H9 (cell line): ENCODE measurements around the gene CST9L. TPM values are rescaled to one million over a fixed set of nuclear protein-coding genes. Genes with fewer than 3 reads are reported as not detected.

Experiments used
- DNase-seq: peaks from one replicate; pipeline ENCODE4 v3.0.0-alpha.2; 2017
- H2AFZ ChIP-seq: one replicate; pipeline ENCODE4 v1.6.1; 2013; ENCODE audit warnings: mild to moderate bottlenecking, low read length, control low read depth, moderate library complexity
- H2AK5ac ChIP-seq: 2 replicates; pipeline ENCODE4 v1.6.1; 2013; ENCODE audit warnings: low read length, control low read depth, mixed read lengths; ENCODE audit not compliant: insufficient read length
- H2BK120ac ChIP-seq: one replicate; pipeline ENCODE4 v1.6.1; 2013; ENCODE audit warnings: low read depth, mild to moderate bottlenecking, low read length, control low read depth, inconsistent platforms; ENCODE audit not compliant: poor library complexity, severe bottlenecking
- H2BK12ac ChIP-seq: 2 replicates; pipeline ENCODE4 v1.6.1; 2013; ENCODE audit warnings: low read length, control low read depth, mixed read lengths, low read depth; ENCODE audit not compliant: insufficient read length
- H2BK15ac ChIP-seq: 2 replicates; pipeline ENCODE4 v1.6.1; 2013; ENCODE audit warnings: low read depth, low read length, control low read depth
- H2BK20ac ChIP-seq: one replicate; pipeline ENCODE4 v1.6.1; 2013; ENCODE audit warnings: low read depth, mild to moderate bottlenecking, low read length, control low read depth, inconsistent platforms; ENCODE audit not compliant: poor library complexity, severe bottlenecking
- H2BK5ac ChIP-seq: 2 replicates; pipeline ENCODE4 v1.6.1; 2013; ENCODE audit warnings: low read length, control low read depth, mixed read lengths; ENCODE audit not compliant: insufficient read length
- H3K14ac ChIP-seq: 2 replicates; pipeline ENCODE4 v1.6.1; 2013; ENCODE audit warnings: low read length, control low read depth; ENCODE audit not compliant: insufficient read depth
- H3K18ac ChIP-seq: 2 replicates; pipeline ENCODE4 v1.6.1; 2013; ENCODE audit warnings: low read depth, mild to moderate bottlenecking, mixed read lengths, low read length, control low read depth; ENCODE audit not compliant: insufficient read length
- H3K23ac ChIP-seq: 2 replicates; pipeline ENCODE4 v1.6.1; 2013; ENCODE audit warnings: low read length, control low read depth, mixed read lengths, low read depth; ENCODE audit not compliant: insufficient read length
- H3K23me2 ChIP-seq: 2 replicates; pipeline ENCODE4 v1.6.1; 2013; ENCODE audit warnings: low read depth, mild to moderate bottlenecking, mixed read lengths, low read length, control low read depth; ENCODE audit not compliant: insufficient read length, poor library complexity, severe bottlenecking
- H3K27ac ChIP-seq: 2 replicates; pipeline ENCODE4 v1.5.1; 2013; ENCODE audit warnings: low read length, control low read depth, mixed read lengths, low read depth; ENCODE audit not compliant: insufficient read length
- H3K27me3 ChIP-seq: 2 replicates; pipeline ENCODE4 v1.6.1; 2013; ENCODE audit warnings: low read length, control low read depth, inconsistent platforms; ENCODE audit not compliant: insufficient read depth
- H3K4ac ChIP-seq: 2 replicates; pipeline ENCODE4 v1.6.1; 2013; ENCODE audit warnings: low read depth, mild to moderate bottlenecking, control low read depth, inconsistent platforms, low read length, moderate library complexity
- H3K4me1 ChIP-seq: 2 replicates; pipeline ENCODE4 v1.6.1; 2013; ENCODE audit warnings: low read length, control low read depth, inconsistent platforms; ENCODE audit not compliant: insufficient read depth
- H3K4me2 ChIP-seq: 2 replicates; pipeline ENCODE4 v1.6.1; 2013; ENCODE audit warnings: low read length, control low read depth, mixed read lengths; ENCODE audit not compliant: insufficient read length, insufficient read depth
- H3K56ac ChIP-seq: 2 replicates; pipeline ENCODE4 v1.6.1; 2013; ENCODE audit warnings: low read depth, mild to moderate bottlenecking, mixed read lengths, low read length, control low read depth; ENCODE audit not compliant: insufficient read length
- H3K79me1 ChIP-seq: 2 replicates; pipeline ENCODE4 v1.6.1; 2013; ENCODE audit warnings: low read depth, mild to moderate bottlenecking, moderate library complexity, low read length, control low read depth, inconsistent platforms; ENCODE audit not compliant: insufficient read depth, poor library complexity, severe bottlenecking
- H3K79me2 ChIP-seq: 2 replicates; pipeline ENCODE4 v1.6.1; 2013; ENCODE audit warnings: low read length, control low read depth, inconsistent platforms; ENCODE audit not compliant: insufficient read depth
- H3K9ac ChIP-seq: 2 replicates; pipeline ENCODE4 v1.6.1; 2013; ENCODE audit warnings: low read length, control low read depth, mixed read lengths; ENCODE audit not compliant: insufficient read length; ENCODE audit errors: extremely low read depth
- H3K9me3 ChIP-seq: one replicate; pipeline ENCODE4 v1.6.1; 2013; ENCODE audit warnings: low read depth, low read length, inconsistent platforms; ENCODE audit not compliant: control insufficient read depth
- H3T11ph ChIP-seq: one replicate; pipeline ENCODE4 v1.6.1; 2013; ENCODE audit warnings: mild to moderate bottlenecking, low read length, control low read depth, inconsistent platforms
- H4K20me1 ChIP-seq: one replicate; pipeline ENCODE4 v1.6.1; 2013; ENCODE audit not compliant: control insufficient read depth, insufficient read length, insufficient read depth
- H4K5ac ChIP-seq: 2 replicates; pipeline ENCODE4 v1.6.1; 2013; ENCODE audit warnings: low read depth, mild to moderate bottlenecking, mixed read lengths, low read length, control low read depth; ENCODE audit not compliant: insufficient read length
- H4K8ac ChIP-seq: replicated peaks from 2 replicates; pipeline ENCODE4 v1.6.1; 2013; ENCODE audit warnings: low read length, control low read depth, mixed read lengths, low read depth; ENCODE audit not compliant: insufficient read length
- H4K91ac ChIP-seq: 2 replicates; pipeline ENCODE4 v1.6.1; 2013; ENCODE audit warnings: low read depth, mild to moderate bottlenecking, moderate library complexity, mixed read lengths, low read length, control low read depth; ENCODE audit not compliant: insufficient read length
- H3K27ac Mint-ChIP-seq, 3 experiments: 2 replicates in 2 of 3; 3 replicates in 1 of 3; pipeline ENCODE4 v1.8.0; 2020 to 2021; ENCODE audit warnings: mixed read lengths in 3 of 3, mild to moderate bottlenecking in 1 of 3, moderate library complexity in 1 of 3
- H3K27me3 Mint-ChIP-seq: 2 replicates; pipeline ENCODE4 v1.8.0; 2021; ENCODE audit warnings: low read depth, mild to moderate bottlenecking, moderate library complexity, mixed read lengths
- H3K36me3 Mint-ChIP-seq, 3 experiments: 2 replicates in 2 of 3; 3 replicates in 1 of 3; pipeline ENCODE4 v1.8.0; 2020 to 2021; ENCODE audit warnings: low read depth in 3 of 3, mixed read lengths in 3 of 3; ENCODE audit not compliant: insufficient read depth in 1 of 3
- H3K4me1 Mint-ChIP-seq, 2 experiments: 2 replicates each; pipeline ENCODE4 v1.8.0; 2020; ENCODE audit warnings: mixed read lengths in 2 of 2
- H3K4me3 Mint-ChIP-seq, 2 experiments: 2 replicates in 1 of 2; 3 replicates in 1 of 2; pipeline ENCODE4 v1.8.0; 2020 to 2021; ENCODE audit warnings: mild to moderate bottlenecking in 2 of 2, mixed read lengths in 2 of 2, moderate library complexity in 1 of 2
- H3K9me3 Mint-ChIP-seq, 2 experiments: 2 replicates in 1 of 2; 3 replicates in 1 of 2; pipeline ENCODE4 v1.8.0; 2020; ENCODE audit warnings: mild to moderate bottlenecking in 2 of 2, mixed read lengths in 2 of 2, moderate library complexity in 1 of 2
- WGBS: extraction: QIAGEN DNeasy Blood & Tissue Kit; methylation state at CpG from one replicate; pipeline ENCODE4 v1.1.7; 2013; ENCODE audit warnings: missing lambda C conversion rate, low lambda C conversion rate, mixed read lengths; ENCODE audit not compliant: insufficient read length; ENCODE audit errors: extremely low coverage; 5-methylcytosine and 5-hydroxymethylcytosine counted together
- total RNA-seq: library from RNA; stranded (reverse); gene quantifications from 2 replicates; pipeline ENCODE4 v1.2.1, GENCODE V29; 2021
- TF ChIP-seq, protein P1 (sequence below): fragments of 200-600 bp; sonication (generic); conservative IDR thresholded peaks from 3 replicates; pipeline ENCODE4 v1.8.0; 2021; ENCODE audit warnings: antibody characterized with exemption, mild to moderate bottlenecking

CST9L gene
- total RNA-seq, 1 experiment from 2014 or later = not detected

- no peak for DNase-seq
- Histone ChIP-seq H4K8ac (no peak overlapping the region), H3K9me3 (no peaks in the 10 kb centered on the region), H3K79me2 (no peaks in the 10 kb centered on the region), H3K4me2 (no peak overlapping the region), H2BK20ac (no peak overlapping the region), H2BK120ac (no peak overlapping the region), H3K14ac (peak overlapping the region; percentile 26; the same call in 1 of the 2 replicates), H2BK12ac (no peak overlapping the region), H3K23ac (no peak overlapping the region), H4K20me1 (no peaks in the 10 kb centered on the region), H3K4ac (no peak overlapping the region), H3K18ac (no peak overlapping the region), H3K27me3 (no peaks in the 10 kb centered on the region), H3K27ac (no peak overlapping the region), H3K9ac (no peak overlapping the region), H3K4me1 (no peaks in the 10 kb centered on the region), H3K56ac (no peak overlapping the region), H2AK5ac (no peak overlapping the region), H2AFZ (no peak overlapping the region), H4K5ac (no peak overlapping the region), H2BK5ac (no peak overlapping the region), H3T11ph (no peak overlapping the region), H4K91ac (no peak overlapping the region), H2BK15ac (no peak overlapping the region), H3K23me2 (no peaks in the 10 kb centered on the region), H3K79me1 (no peaks in the 10 kb centered on the region)
- no CpG with 5 or more reads among the region's 4 CpGs for WGBS
- Mint-ChIP-seq H3K27me3 (peaks cover 11% of the 10 kb centered on the region), H3K36me3 (no peaks in the 10 kb centered on the region), H3K27ac (no peak overlapping the region), H3K4me1 (peaks cover 0 to 5% of the 10 kb centered on the region in 2 experiments; a peak in 3 of 4 replicates), H3K4me3 (no peak overlapping the region), H3K9me3 (peaks cover 0 to 2% of the 10 kb centered on the region in 2 experiments; a peak in 1 of 5 replicates)
- TF ChIP-seq, protein P1, sequence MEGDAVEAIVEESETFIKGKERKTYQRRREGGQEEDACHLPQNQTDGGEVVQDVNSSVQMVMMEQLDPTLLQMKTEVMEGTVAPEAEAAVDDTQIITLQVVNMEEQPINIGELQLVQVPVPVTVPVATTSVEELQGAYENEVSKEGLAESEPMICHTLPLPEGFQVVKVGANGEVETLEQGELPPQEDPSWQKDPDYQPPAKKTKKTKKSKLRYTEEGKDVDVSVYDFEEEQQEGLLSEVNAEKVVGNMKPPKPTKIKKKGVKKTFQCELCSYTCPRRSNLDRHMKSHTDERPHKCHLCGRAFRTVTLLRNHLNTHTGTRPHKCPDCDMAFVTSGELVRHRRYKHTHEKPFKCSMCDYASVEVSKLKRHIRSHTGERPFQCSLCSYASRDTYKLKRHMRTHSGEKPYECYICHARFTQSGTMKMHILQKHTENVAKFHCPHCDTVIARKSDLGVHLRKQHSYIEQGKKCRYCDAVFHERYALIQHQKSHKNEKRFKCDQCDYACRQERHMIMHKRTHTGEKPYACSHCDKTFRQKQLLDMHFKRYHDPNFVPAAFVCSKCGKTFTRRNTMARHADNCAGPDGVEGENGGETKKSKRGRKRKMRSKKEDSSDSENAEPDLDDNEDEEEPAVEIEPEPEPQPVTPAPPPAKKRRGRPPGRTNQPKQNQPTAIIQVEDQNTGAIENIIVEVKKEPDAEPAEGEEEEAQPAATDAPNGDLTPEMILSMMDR = no peak
These were observed 18.1 kb downstream of the CST9L start for GRCh38 chr20:23550227-23550626.
